Stromal cell of bone marrow (primary cell): ENCODE measurements around the gene FAT1.

Source experiments
- DNase-seq: peaks from one replicate; pipeline ENCODE4 v3.0.0-alpha.2; 2012; ENCODE audit warnings: low read depth

Gene FAT1

DNA sequence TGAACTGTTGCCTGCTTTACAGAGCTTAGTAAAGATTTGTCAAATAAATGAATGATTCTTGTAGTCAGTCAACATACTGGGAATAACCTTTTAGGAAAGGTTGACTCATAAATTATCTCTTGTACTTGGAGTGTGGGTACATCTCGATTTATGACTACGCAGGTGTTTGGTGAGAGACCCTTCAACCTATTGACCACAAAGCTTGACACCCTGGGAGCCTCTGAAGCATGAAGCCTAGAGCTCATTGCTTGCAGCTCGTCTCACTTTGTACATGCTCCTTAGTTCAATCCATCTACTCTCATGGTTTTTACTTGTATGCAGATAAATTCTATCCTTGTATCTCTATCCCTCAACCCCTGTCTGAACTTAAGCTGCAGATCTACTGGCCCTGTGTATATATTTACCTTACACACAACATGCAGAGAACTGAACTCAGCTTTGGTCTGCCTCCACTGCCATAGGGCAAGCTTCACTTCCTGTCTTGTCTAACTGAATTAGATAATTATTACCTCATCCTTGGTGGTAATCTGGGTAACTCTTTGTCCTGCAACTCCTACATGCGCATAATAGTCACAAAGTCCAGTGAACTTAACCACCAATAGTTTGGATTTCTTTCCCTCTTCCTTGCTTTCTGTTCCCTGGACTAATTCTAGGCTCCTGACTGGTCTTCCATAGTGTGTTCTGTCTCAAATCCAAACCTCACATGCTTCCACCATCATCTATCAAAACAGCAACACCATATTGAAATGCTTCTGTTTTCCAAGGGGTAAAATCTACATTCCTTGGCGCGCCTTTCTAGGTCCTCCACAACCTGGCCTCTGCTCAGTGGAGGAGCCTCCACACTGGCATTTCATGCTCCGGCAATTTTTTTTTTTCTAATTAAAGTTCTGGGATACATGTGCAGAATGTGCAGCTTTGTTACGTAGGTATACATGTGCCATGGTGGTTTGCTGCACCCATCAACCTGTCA, 32.2 kb upstream of the FAT1 start:
- DNase-seq: no peak

GRCh38 chr4:186754976-186755375, 31.3 kb upstream of the FAT1 start:
- DNase-seq: no peak

- no peak for DNase-seq
Observed at GRCh38 chr4:186752325-186752724, 28.7 kb upstream of the FAT1 start.

GRCh38 chr4:186749611-186750281, 26.1 kb upstream of the FAT1 start:
- no peak for DNase-seq

DNA sequence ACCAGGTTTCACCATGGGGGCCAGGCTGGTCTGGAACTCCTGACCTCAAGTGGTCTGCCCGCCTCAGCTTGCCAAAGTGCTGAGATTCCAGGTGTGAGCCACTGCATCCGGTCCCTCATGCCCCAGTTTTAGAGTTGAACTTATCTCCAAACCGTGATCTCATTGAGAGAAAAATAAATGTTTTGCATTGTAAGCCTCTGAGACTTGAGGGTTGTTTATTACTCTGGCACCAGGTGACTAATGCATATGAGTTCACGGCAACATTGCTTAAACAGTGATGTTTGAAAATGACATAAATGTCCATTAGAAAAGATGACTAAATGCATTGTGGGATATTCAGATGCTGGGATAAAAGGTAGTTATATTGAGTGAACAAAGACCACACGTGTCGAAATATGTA, 22.9 kb upstream of the FAT1 start:
- DNase-seq: no peak

DNA sequence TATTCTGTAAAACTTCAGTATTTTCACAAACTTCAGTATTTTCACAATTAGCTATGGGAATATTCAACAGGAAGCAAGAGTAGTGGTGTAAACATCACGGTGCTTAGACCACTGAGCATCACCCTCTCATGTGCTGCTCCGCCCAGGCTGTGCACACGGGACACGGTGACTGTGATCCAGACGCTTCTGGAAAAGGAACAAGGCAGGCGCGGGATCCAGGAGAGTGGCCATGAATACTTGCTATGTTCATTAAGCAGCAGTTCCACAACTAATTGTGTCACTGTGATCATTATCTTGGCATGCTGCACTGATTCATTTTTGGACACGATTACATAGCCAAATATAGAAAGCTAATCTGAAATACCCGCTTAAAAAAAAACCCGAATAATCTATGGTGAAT, 19.6 kb upstream of the FAT1 start:
- no peak for DNase-seq

- DNase-seq: peak; percentile 46
Observed at GRCh38 chr4:186740822-186741221, 17.2 kb upstream of the FAT1 start.

- no peak for DNase-seq
Observed at GRCh38 chr4:186739802-186740434, 16.3 kb upstream of the FAT1 start.

DNA sequence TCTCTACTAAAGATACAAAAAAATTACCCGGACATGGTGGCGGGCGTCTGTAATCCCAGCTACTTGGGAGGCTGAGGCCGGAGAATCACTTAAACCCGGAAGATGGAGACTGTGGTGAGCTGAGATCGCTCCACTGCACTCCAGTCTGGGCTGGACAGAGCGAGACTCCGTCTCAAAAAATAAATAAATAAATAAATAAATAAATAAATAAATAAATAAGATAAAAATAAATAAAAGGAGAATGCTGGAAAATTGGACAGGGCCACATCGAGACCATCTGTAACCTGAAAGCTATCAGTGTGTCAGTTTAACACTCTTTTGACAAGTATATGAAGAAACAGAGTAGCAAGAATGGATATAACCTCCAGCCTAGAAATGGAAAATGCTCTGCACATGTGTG, 15.7 kb upstream of the FAT1 start:
- DNase-seq: no peak

- DNase-seq: no peak
Observed at GRCh38 chr4:186738421-186738820, 14.8 kb upstream of the FAT1 start.

DNA sequence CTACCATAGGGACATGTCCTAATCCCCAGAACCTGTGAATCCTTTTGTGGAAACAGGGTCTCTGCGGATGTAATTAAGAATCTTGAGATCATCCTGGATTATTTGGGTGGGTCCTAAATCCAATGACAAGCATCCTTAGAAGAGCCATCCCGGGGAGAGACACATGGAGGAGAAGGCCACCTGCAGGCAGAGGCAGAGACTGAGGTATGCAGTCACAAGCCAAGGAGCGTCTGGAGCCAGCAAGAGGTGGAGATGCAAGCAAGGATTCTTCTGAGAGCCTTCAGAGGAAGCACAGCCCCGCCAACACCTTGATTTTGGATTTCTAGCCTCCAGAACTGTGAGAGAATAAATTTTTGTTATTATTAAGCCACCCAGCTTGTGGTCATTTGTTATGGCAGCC, 13.8 kb upstream of the FAT1 start:
- no peak for DNase-seq

- no peak for DNase-seq
Observed at GRCh38 chr4:186736466-186736865, 12.8 kb upstream of the FAT1 start.

- DNase-seq: no peak
Observed at GRCh38 chr4:186734251-186734650, 10.6 kb upstream of the FAT1 start.

GRCh38 chr4:186733778-186734177, 10.1 kb upstream of the FAT1 start:
- no peak for DNase-seq

DNA sequence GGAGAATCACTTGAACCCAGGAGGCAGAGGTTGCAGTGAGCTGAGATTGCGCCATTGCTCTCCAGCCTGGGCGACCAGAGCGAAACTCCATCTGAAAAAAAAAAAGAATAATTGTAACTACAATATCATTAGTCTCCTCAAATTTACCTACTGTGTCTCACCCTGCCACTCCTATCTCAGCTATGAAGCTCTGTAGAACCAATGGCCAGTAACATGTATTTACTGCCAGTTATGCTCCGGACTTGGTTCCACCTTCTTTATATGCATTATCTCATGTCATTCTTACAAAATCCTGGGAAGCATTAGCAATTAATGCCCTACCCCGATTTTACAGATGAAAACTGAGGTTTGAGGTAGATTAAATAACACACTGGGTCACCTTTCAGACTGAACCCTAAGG, 7.0 kb upstream of the FAT1 start:
- no peak for DNase-seq

DNA sequence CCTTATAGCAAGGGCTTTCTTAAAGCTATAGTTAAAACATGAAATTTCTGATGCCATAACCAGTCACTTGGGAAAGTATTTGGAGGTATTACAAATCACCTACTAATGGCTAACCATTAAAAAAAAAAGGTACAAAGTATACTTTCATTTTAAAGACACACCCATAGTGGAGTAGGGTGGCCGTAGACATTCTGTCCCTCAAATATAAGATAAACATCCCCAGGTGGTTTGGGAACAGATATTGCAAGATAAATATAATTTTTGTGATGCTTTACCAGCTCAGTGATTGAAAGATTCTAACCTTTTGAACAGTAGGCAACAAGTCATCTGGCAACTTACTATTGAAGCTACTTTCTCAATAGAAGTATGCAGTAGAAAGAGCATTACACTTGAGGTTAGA, 6.2 kb upstream of the FAT1 start:
- DNase-seq: no peak

DNA sequence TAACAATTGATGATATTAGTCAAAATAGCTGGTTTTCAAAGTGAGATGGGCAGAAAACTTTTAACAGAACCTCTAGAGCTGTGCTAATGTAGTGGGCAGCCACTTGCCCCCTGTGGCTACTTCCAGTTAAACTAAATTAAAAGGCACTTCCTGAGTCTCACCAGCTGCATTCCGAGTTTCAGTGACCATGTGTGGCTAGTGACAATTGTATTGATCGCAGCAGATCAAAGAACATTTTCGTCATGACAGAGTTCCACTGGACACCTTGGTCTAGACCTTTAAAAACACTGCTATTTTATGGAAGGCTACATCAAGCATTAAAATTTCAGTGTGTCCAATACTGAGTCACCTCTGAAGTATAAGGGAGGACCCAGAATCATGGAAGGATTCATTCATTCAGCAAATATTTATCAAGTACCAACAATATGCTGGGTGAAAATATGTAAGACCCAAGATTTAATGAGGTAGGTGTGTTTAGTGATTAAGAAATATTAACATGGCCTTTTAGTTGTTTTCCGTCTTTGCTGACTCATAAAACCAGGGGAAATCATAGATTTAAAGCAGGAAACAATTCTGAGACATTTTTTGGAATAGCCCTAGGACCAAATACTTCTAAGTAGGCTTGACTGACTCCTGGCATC, 5.1 kb upstream of the FAT1 start:
- DNase-seq: no peak

DNA sequence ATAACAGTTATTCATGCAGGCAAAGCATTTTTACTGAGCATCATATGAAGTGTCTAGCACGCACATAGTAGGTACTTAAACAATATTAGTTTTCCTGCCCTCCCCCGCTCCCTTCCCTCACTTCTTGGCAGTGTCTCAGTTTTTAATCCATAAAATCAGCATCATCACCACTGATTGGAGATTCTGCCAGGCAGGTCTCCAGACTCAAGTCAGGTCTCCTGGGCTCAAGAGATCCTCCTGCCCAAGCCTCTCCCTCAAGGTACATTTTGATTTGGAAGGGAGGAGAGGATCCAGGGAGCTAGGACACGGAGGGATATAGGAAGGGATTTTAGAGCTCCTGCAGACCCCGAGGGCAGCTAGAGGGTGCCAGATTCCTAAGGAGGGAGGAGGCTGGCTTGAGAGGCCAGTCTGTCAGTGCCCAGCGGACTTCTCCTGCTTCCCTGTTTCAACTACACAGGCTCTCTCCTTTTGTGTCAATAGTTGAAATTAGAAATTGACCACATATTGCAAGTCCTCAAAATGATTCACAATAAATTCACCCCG, 4.4 kb upstream of the FAT1 start:
- DNase-seq: no peak

DNA sequence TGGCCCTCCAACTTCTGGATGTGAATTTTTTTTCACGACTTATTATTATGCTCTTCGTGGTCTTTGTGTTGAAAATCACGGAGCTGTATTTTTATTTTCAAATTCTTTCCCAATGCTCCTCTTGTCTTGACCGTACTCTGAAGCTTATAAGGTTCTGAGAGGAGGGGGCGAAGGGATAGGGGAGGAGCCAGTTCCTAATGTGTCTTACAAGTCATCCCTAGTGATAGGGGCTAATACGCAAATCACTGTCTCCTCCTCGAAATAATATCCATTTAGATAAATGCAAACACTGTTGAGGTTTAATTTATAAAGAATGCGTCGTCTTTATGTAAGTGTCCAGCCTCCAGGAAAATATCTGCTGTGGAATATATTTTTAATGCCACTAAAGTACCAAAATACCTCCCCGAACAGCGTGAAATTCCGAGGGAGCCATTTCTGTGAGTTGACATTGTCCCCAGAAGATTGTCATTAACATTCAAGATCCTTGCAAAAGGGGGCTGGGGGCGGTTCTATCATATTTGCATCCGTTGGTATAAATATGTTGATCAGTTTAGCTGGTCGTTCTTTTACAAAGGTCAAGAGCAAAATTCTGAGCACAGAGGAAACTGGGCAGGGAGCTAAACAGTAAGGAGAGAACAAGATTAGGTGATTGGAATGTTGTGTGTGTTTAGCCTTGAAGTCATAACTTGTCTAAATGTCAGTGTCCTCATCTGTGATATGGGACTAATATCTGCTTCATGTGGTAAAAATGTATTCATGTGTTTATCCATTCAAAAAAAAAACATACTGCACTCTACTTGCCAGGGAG, 3.7 kb upstream of the FAT1 start:
- DNase-seq: no peak

- DNase-seq: peak; percentile 61
Observed at GRCh38 chr4:186726426-186727168, 2.9 kb upstream of the FAT1 start.
